HG03060 (cell line): ENCODE measurements around the gene CPXM1.

Experiments used
- ATAC-seq: cut with Tn5 transposase; IDR thresholded peaks from one replicate; pipeline ENCODE4 v1.9.1; 2021; ENCODE audit warnings: low read depth, moderate number of reproducible peaks; ENCODE audit not compliant: unreplicated experiment

Gene CPXM1

GRCh38 chr20:2804041-2804828 is 3.8 kb upstream of the CPXM1 start:
- no peak for ATAC-seq

GRCh38 chr20:2801286-2801728 is 880 bp upstream of the CPXM1 start:
- no peak for ATAC-seq

GRCh38 chr20:2799688-2800520 is 523 bp downstream of the CPXM1 start:
- no peak for ATAC-seq

GRCh38 chr20:2799271-2799670 is 1.2 kb downstream of the CPXM1 start:
- ATAC-seq: no peak

DNA sequence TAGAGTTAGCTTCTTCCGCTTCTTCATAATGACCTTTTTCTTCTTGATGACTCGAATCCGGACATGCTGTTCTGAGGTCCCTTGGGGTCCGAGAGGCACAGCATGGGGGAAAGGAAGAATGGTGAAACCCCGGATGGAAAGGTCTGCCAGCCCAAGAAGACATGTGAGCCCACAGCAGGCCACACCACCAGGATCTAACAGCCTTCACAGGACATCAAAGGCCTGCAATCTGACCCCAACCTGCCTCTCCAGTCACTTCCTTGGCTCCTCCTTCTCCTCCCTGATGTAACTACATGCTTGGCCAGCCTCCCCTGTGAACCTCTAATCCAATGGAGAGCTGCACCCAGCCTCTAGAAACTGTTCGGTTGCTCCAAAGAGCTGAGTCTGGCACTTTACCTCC is 1.6 kb downstream of the CPXM1 start:
- no peak for ATAC-seq

GRCh38 chr20:2798095-2798805 is 2.2 kb downstream of the CPXM1 start:
- ATAC-seq: no peak

DNA sequence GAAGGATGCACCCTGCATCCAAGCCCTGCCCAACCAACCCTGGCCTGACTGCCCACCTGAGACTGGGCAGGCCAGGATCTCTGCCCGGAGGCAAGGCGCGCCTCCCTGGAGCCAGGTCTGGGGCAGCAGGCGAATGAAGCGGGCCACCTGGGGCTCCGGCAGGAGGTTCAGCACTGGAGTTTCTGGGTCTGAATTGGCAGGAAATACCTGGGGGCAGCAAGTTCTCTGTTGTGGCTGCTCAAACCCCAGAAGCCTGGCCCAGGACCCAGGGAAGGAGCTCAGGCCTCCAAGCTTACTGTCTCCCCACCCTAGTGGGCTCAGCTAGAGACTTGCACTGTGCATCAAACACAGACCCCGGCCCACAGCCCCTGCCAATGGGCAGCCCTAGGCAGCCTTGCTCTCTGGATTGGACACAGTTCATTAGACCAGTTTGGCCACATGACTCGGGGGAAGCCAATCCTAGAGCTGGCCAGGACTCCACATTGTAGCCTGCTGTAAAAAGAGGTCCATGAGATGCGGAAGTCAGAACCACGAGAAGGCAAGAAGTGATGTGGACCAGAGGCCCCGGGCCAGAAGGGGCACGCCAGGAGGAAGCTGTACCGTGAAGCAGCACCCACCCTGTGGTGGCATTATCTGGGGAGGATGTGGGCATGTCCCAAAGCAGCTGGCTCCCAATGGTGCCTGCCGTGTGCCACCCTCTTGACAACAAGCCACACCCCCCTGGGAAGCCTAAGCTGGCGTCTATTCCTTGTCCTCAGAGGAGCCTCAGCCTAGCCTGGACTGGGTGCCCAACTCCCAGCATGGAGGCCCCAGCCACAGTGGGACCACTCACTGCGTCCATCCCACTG is 3.1 kb downstream of the CPXM1 start:
- ATAC-seq: no peak

DNA sequence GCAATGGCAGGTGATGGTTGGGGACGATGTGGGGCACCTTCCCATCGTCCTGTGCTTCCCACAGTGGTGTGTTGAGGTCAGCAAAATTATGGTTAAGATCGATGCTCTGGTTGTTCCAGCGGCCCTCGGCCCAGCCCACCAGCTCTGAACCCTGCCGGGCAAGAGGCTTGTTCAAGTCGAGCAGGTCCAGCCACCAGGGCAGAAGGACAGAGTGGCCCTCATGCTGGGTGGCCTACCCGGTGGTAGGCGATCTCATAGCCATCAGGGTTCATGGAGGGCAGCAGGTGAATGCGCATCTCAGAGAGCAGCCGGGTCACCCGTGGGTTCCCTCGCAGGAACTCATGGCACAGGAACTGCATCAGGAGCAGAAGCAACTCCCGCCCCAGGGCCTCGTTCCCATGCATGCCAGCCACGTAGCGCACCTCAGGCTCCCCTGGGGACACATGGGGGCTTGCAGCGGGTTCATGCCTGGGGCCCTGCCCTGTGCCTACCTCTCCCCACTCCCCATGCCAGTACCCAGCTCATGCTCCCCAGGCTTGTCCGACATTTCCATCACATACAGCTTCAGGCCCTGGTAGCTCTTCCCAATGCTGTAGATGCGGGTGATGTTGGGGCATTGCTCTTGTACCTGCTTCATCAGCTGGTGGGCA is 4.3 kb downstream of the CPXM1 start:
- no peak for ATAC-seq

- no peak for ATAC-seq
These were observed 5.0 kb downstream of the CPXM1 start for GRCh38 chr20:2795451-2795850.

DNA sequence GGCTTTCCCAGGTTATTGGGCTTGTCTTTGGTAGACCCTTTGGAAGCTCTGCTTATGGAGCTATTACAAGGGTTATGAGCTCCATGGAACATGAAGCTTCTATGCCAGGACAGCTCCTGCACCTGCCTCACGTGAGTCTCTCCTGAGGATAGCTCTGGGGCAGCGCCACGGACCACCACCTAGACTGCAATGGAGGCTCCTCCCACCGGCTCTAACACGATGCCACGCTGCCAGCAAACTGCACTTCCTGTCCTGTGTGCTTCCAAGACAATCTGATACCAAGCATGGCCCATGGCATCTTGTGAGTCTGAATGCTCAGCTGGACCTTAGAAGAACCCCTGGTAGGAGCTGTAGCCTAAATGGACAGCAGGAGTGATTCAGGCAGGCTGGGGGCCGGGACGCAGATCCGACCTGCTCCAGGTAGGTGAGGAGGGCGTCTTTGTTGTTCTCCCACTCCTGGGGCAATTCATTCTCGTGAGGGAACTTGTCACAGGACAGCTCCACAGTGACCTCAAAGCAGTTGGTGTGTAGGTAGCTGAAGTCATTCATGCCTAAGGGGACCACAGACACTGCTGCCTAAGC is 5.5 kb downstream of the CPXM1 start:
- ATAC-seq: no peak

GRCh38 chr20:2794202-2794748 is 6.2 kb downstream of the CPXM1 start:
- no peak for ATAC-seq

DNA sequence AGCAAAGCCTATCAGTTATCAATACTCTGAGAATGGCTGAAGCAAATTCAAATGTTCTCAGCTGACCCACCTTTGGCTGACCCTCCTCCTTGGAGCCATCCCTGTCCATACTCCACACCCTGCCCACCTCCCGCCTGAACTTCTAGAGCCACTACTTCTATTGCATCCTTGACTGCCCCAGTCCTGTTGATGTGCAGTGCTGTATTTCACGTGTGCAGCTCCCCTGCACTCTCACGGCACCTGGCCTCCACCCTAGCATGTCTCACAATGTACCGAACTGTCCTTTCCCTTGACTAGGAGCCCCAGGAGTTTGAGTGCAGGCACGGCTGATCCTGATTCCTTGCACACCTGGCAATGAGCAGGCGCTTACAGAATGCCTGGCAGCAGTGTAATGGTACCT is 7.0 kb downstream of the CPXM1 start:
- ATAC-seq: no peak

GRCh38 chr20:2783908-2784566 is 16.4 kb downstream of the CPXM1 start:
- ATAC-seq: no peak

- ATAC-seq: no peak
These were observed 19.5 kb downstream of the CPXM1 start for GRCh38 chr20:2780948-2781347.

DNA sequence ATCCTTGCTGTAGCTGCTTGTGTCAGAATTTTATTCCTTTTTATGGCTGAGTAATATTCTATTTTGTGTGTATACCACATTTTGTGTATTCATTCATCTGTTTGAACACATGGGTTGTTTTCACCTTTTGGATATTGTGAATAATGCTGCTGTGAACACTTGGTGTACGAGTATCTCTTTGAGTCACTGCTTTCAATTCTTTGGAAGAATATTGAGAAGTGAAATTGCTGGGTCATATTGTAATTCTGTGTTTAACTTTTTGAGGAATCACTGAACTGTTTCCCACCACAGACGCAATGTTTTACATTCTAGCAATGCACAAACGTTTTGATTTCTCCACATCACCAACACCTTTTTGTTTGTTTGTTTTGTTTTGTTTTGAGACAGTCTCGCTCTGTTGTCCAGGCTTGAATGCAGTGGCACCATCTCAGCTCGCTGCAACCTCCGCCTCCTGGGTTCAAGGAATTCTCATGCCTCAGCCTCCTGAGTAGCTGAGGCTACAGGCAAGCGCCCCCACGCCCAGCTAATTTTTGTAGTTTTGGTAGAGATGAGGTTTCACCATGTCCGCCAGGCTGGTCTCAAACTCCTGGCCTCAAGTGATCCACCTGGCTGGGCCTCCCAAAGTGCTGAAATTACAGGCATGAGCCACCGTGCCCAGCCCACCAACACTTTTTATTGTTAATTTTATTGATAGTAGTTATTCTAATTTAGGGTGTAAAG is 21.7 kb downstream of the CPXM1 start:
- no peak for ATAC-seq

GRCh38 chr20:2775139-2775538 is 25.3 kb downstream of the CPXM1 start:
- no peak for ATAC-seq

DNA sequence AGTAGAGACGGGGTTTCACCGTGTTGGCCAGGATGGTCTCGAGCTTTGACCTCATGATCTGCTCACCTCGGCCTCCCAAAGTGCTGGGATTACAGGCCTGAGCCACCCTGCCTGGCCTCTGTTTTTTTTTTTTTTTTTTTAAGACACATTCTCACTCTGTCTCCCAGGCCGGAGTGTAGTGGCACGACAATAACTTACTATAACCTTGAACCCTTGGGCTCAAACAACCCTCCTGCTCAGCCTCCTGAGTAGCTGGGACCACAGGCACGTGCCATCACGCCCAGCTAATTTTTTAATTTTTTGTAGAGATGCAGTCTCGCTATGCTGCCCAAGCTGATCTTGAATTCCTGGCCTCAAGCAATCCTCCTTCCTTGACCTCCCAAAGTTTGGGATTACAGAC is 26.6 kb downstream of the CPXM1 start:
- ATAC-seq: no peak

DNA sequence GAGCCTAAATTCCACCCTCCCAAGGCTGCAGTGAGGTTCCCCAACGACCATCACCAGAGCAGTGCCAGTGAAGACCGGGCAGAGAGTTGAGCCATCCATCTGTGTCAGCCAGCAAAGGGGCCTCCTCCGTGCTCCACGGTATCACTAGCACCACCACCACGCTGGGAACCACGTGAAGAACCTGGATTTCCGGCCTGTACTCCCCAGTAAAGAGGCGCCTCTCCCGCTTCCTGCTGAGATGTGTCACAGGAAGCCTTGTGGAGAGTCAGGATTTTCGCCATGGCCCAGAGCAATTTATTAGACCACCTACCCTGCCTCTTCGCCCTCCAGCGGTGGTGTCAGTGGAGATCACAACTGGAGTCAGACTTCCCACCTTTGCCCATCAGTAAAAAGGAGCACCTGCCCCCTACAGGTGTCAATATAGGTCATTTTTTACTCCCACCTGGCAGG is 28.8 kb downstream of the CPXM1 start:
- ATAC-seq: no peak
